IPS-18a (cell line): ENCODE results near the gene PRKAR2B.

ENCODE experiments used
- H3K27ac ChIP-seq: one replicate; pipeline ENCODE4 v1.5.1; 2013; ENCODE audit warnings: low read length
- H3K27me3 ChIP-seq: one replicate; pipeline ENCODE4 v1.6.1; 2013; ENCODE audit warnings: mild to moderate bottlenecking, low read length; ENCODE audit not compliant: control insufficient read depth, insufficient read depth
- H3K36me3 ChIP-seq: one replicate; pipeline ENCODE4 v1.6.1; 2013; ENCODE audit warnings: low read depth, low read length; ENCODE audit not compliant: control insufficient read depth
- H3K4me1 ChIP-seq: one replicate; pipeline ENCODE4 v1.6.1; 2013; ENCODE audit warnings: low read depth, low read length; ENCODE audit not compliant: control insufficient read depth
- H3K4me3 ChIP-seq: one replicate; pipeline ENCODE4 v1.5.1; 2013; ENCODE audit warnings: low read length
- H3K9ac ChIP-seq: one replicate; pipeline ENCODE4 v1.6.1; 2013; ENCODE audit warnings: mild to moderate bottlenecking, low read length, moderate library complexity
- H3K9me3 ChIP-seq: one replicate; pipeline ENCODE4 v1.6.1; 2013; ENCODE audit warnings: low read depth, low read length; ENCODE audit not compliant: control insufficient read depth

The PRKAR2B gene

GRCh38 chr7:107160389-107160788 is 115.9 kb downstream of the PRKAR2B start:
- no peaks in the 10 kb centered on the region for H3K9me3 ChIP-seq
- H3K4me1 ChIP-seq = no peaks in the 10 kb centered on the region
- H3K36me3 ChIP-seq = no peaks in the 10 kb centered on the region
- no peaks in the 10 kb centered on the region for H3K27me3 ChIP-seq
- H3K27ac ChIP-seq = no peak overlapping the region
- H3K9ac ChIP-seq = no peak overlapping the region
- no peak overlapping the region for H3K4me3 ChIP-seq

- Histone ChIP-seq H3K4me1 (no peaks in the 10 kb centered on the region), H3K4me3 (no peak overlapping the region), H3K27me3 (no peaks in the 10 kb centered on the region), H3K36me3 (no peaks in the 10 kb centered on the region), H3K9ac (no peak overlapping the region), H3K27ac (no peak overlapping the region), H3K9me3 (no peaks in the 10 kb centered on the region)
Measured at GRCh38 chr7:107161415-107161814, 116.9 kb downstream of the PRKAR2B start.

- no peaks in the 10 kb centered on the region for H3K27me3 ChIP-seq
- no peak overlapping the region for H3K27ac ChIP-seq
- H3K4me3 ChIP-seq = no peak overlapping the region
- H3K9me3 ChIP-seq = no peaks in the 10 kb centered on the region
- no peak overlapping the region for H3K9ac ChIP-seq
- peaks cover 7% of the 10 kb centered on the region for H3K4me1 ChIP-seq
- no peaks in the 10 kb centered on the region for H3K36me3 ChIP-seq
Measured at GRCh38 chr7:107162475-107162874, 118.0 kb downstream of the PRKAR2B start.

GRCh38 chr7:107164092-107164491 is 119.6 kb downstream of the PRKAR2B start:
- H3K9ac ChIP-seq = no peak overlapping the region
- peaks cover 7% of the 10 kb centered on the region for H3K4me1 ChIP-seq

GRCh38 chr7:107165341-107165740 is 120.8 kb downstream of the PRKAR2B start:
- Histone ChIP-seq H3K4me1 (peaks cover 7% of the 10 kb centered on the region), H3K4me3 (no peak overlapping the region), H3K9ac (no peak overlapping the region), H3K9me3 (no peaks in the 10 kb centered on the region), H3K27ac (no peak overlapping the region), H3K36me3 (no peaks in the 10 kb centered on the region), H3K27me3 (no peaks in the 10 kb centered on the region)

More at GRCh38 chr7:107164092-107164491, 119.6 kb downstream of the PRKAR2B start:
- Histone ChIP-seq H3K27me3 (no peaks in the 10 kb centered on the region), H3K9me3 (no peaks in the 10 kb centered on the region), H3K36me3 (no peaks in the 10 kb centered on the region), H3K4me3 (no peak overlapping the region), H3K27ac (no peak overlapping the region)

- Histone ChIP-seq H3K27ac (peak overlapping the region; percentile 82), H3K4me3 (peak overlapping the region; percentile 85), H3K4me1 (peaks cover 10% of the 10 kb centered on the region), H3K9ac (peak overlapping the region; percentile 79), H3K27me3 (no peaks in the 10 kb centered on the region), H3K36me3 (no peaks in the 10 kb centered on the region), H3K9me3 (no peaks in the 10 kb centered on the region)
Measured at GRCh38 chr7:107166736-107167426, 122.4 kb downstream of the PRKAR2B start.

GRCh38 chr7:107167483-107168232 is 123.2 kb downstream of the PRKAR2B start:
- Histone ChIP-seq H3K27ac (peak overlapping the region; percentile 82), H3K36me3 (no peaks in the 10 kb centered on the region), H3K9ac (peak overlapping the region; percentile 79), H3K4me1 (peaks cover 10% of the 10 kb centered on the region), H3K4me3 (peak overlapping the region; percentile 85), H3K9me3 (no peaks in the 10 kb centered on the region), H3K27me3 (no peaks in the 10 kb centered on the region)

- peak within 1 kb of the TSS; percentile 82 for H3K27ac ChIP-seq
- H3K36me3 ChIP-seq = no peaks in the 10 kb centered on the region
- H3K4me1 ChIP-seq = peaks cover 17% of the 10 kb centered on the region
- no peaks in the 10 kb centered on the region for H3K27me3 ChIP-seq
- H3K9me3 ChIP-seq = no peaks in the 10 kb centered on the region
- H3K9ac ChIP-seq = peak within 1 kb of the TSS; percentile 79
- peak within 1 kb of the TSS; percentile 85 for H3K4me3 ChIP-seq
Measured at GRCh38 chr7:107168233-107169119, 124.0 kb downstream of the PRKAR2B start, which contains the start of gene HBP1. HBP1 (plus strand) TSS chr7:107169003; CDS start chr7:107179894, 10,891 bp downstream.

GRCh38 chr7:107169120-107170050 is 124.9 kb downstream of the PRKAR2B start:
- H3K36me3 ChIP-seq = no peaks in the 10 kb centered on the region
- H3K27me3 ChIP-seq = no peaks in the 10 kb centered on the region
- H3K4me3 ChIP-seq = peak overlapping the region; percentile 80
- no peaks in the 10 kb centered on the region for H3K9me3 ChIP-seq
- H3K4me1 ChIP-seq = peaks cover 26% of the 10 kb centered on the region
- peak overlapping the region; percentile 71 for H3K27ac ChIP-seq
- H3K9ac ChIP-seq = peak overlapping the region; percentile 71

GRCh38 chr7:107170051-107170915 is 125.8 kb downstream of the PRKAR2B start:
- peak overlapping the region; percentile 71 for H3K27ac ChIP-seq

More at GRCh38 chr7:107170051-107170915, 125.8 kb downstream of the PRKAR2B start:
- Histone ChIP-seq H3K36me3 (no peaks in the 10 kb centered on the region), H3K27me3 (no peaks in the 10 kb centered on the region), H3K9ac (peak overlapping the region; percentile 71), H3K4me3 (peak overlapping the region; percentile 80), H3K9me3 (no peaks in the 10 kb centered on the region), H3K4me1 (peaks cover 35% of the 10 kb centered on the region)
